OCI-LY1 (cell line): Measurements from ENCODE around the gene KPNA1.

ENCODE experiments used
- EZH2 ChIP-seq: fragments of 200-600 bp; sonication (generic), shearing (Covaris generic); IDR thresholded peaks from 2 replicates; pipeline ENCODE4 v1.8.0; 2017; ENCODE audit warnings: borderline replicate concordance, mixed run types, mild to moderate bottlenecking, antibody characterized with exemption, low read length, moderate library complexity, mixed read lengths
- TF ChIP-seq, protein P1 (sequence below): fragments of 200-600 bp; sonication (generic), shearing (Covaris generic); IDR thresholded peaks from 2 replicates; pipeline ENCODE4 v1.5.1; 2017; ENCODE audit warnings: mild to moderate bottlenecking, antibody characterized with exemption, low read length, moderate library complexity, mixed read lengths

DNA sequence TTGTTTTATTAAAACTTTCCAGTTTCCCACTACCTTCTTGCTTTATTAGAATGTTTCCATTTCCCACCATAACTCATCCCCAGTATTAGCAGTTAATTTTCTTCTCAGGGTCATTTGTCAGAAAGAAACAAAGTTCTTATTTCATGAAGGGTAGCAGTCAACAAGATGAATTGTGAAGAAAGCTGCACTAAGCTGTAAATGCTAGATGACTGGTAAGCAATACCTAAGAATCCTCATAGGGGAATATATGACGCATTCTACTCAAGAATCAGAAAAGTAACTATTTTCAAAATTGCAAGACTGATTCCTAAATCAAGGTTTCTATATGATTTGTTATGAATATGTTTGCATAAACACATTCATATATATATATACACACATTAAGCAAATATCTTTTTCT, 50.1 kb downstream of the KPNA1 start:
- TF ChIP-seq, protein P1, sequence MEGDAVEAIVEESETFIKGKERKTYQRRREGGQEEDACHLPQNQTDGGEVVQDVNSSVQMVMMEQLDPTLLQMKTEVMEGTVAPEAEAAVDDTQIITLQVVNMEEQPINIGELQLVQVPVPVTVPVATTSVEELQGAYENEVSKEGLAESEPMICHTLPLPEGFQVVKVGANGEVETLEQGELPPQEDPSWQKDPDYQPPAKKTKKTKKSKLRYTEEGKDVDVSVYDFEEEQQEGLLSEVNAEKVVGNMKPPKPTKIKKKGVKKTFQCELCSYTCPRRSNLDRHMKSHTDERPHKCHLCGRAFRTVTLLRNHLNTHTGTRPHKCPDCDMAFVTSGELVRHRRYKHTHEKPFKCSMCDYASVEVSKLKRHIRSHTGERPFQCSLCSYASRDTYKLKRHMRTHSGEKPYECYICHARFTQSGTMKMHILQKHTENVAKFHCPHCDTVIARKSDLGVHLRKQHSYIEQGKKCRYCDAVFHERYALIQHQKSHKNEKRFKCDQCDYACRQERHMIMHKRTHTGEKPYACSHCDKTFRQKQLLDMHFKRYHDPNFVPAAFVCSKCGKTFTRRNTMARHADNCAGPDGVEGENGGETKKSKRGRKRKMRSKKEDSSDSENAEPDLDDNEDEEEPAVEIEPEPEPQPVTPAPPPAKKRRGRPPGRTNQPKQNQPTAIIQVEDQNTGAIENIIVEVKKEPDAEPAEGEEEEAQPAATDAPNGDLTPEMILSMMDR: no peak
- no peak for TF ChIP-seq EZH2
